RWPE1 (cell line): ENCODE results near the gene EGFL8.

Experiments used
- CTCF ChIA-PET: fragments of 350-600 bp; sonication (Branson Sonifier 250); formaldehyde crosslinking; extraction: SDS; loops from one replicate; lab custom pipeline; 2021; lab: Yijun Ruan, JAX
- POLR2A ChIA-PET: fragments of 400-600 bp; formaldehyde crosslinking; extraction: SDS; loops from one replicate; lab custom pipeline; 2020; ENCODE audit warnings: antibody characterized with exemption; ENCODE audit not compliant: low non-redundant PET; lab: Yijun Ruan, JAX
- DNase-seq: peaks from one replicate; pipeline ENCODE4 v3.0.0; 2012; ENCODE audit warnings: low spot score
- H3K27ac ChIP-seq: fragments of 450-650 bp; 2 replicates; pipeline ENCODE4 v1.5.1; 2017
- CTCF ChIP-seq: fragments of 450-650 bp; conservative IDR thresholded peaks from 2 replicates; pipeline ENCODE4 v1.5.1; 2017; ENCODE audit warnings: low read depth, mild to moderate bottlenecking

EGFL8 gene

GRCh38 chr6:32149092-32149755, 15.2 kb upstream of the EGFL8 start:
- DNase-seq, result no peak
- H3K27ac ChIP-seq, result peak overlapping the region; percentile 54
- no peak; the same call in 1 of the 2 replicates for TF ChIP-seq CTCF
- ChIA-PET CTCF (no interaction called here), POLR2A (no interaction called here)

- ChIA-PET POLR2A (no interaction called here), CTCF (interaction anchor here (0.5 kb wide), 1 partner anchor 99 kb away, joined by 3 read pairs; no protein-coding TSS in a partner anchor)
- TF ChIP-seq CTCF, result no peak
- H3K27ac ChIP-seq, result peak overlapping the region; percentile 97; the same call in 1 of the 2 replicates
- DNase-seq, result no peak
These were observed 14.2 kb upstream of the EGFL8 start for GRCh38 chr6:32149932-32150870.

GRCh38 chr6:32151181-32151862, 13.1 kb upstream of the EGFL8 start:
- CTCF ChIA-PET, result interaction anchor here (0.5 kb wide), 2 partner anchors 20 to 98 kb away, joined by 3 to 4 read pairs; no protein-coding TSS in a partner anchor
- POLR2A ChIA-PET, result no interaction called here
- no peak for TF ChIP-seq CTCF
- DNase-seq, result no peak
- H3K27ac ChIP-seq, result peak overlapping the region; percentile 97

GRCh38 chr6:32151863-32152768, 12.3 kb upstream of the EGFL8 start, which contains the start of gene PRRT1:
PRRT1 (minus strand) TSS chr6:32151939; CDS start chr6:32151827, 112 bp downstream.
- no peak for TF ChIP-seq CTCF
- POLR2A ChIA-PET, result no interaction called here
- CTCF ChIA-PET, result interaction anchor here (1.7 kb wide), 1 partner anchor 33 kb away, joined by 4 read pairs; no protein-coding TSS in a partner anchor
- no peak for DNase-seq
- H3K27ac ChIP-seq, result peak within 1 kb of the TSS; percentile 97

GRCh38 chr6:32152769-32153563, 11.4 kb upstream of the EGFL8 start:
- TF ChIP-seq CTCF, result no peak
- ChIA-PET POLR2A (no interaction called here), CTCF (interaction anchor here (0.6 to 1.7 kb wide), 2 partner anchors 34 to 179 kb away, joined by 4 to 5 read pairs; no protein-coding TSS in a partner anchor)
- H3K27ac ChIP-seq, result peak overlapping the region; percentile 97
- DNase-seq, result peak; percentile 44
